PC-9 (cell line): ENCODE measurements around the gene MAP3K5. TPM values are rescaled to one million over a fixed set of nuclear protein-coding genes. Genes with fewer than 3 reads are reported as not detected.

ENCODE experiments used
- BruUV-seq: library from RNA; stranded (reverse); fragments of 400-500 nt; replicated peaks from 2 replicates; lab custom pipeline; 2021; lab: Mats Ljungman, UMichigan
- CTCF ChIA-PET: fragments of 300-600 bp; sonication (Branson Sonifier 250); formaldehyde crosslinking; loops from one replicate; lab custom pipeline; 2022; ENCODE audit warnings: antibody characterized with exemption; lab: Charles Lee
- POLR2A ChIA-PET: fragments of 300-600 bp; sonication (Branson Sonifier 250); formaldehyde crosslinking; loops from one replicate; lab custom pipeline; 2022; ENCODE audit warnings: antibody characterized with exemption; ENCODE audit not compliant: unreplicated experiment; lab: Charles Lee
- DNase-seq, 2 experiments: peaks; one replicate each; pipeline versions ENCODE4 v3.0.0 to v3.0.0-alpha.2; 2015 to 2022; ENCODE audit warnings: mixed read lengths in 1 of 2
- H2AFZ ChIP-seq: fragments of 200-600 bp; sonication (generic); 2 replicates; pipeline ENCODE4 v1.8.1; 2017; ENCODE audit warnings: antibody characterized with exemption
- H3F3A ChIP-seq: fragments of 200-600 bp; sonication (generic); 2 replicates; pipeline ENCODE4 v1.8.1; 2017; ENCODE audit warnings: antibody characterized with exemption, mild to moderate bottlenecking, low read depth; ENCODE audit not compliant: insufficient read depth
- H3K27ac ChIP-seq: fragments of 200-600 bp; sonication (generic); 2 replicates; pipeline ENCODE4 v1.6.1; 2016; ENCODE audit warnings: mixed run types
- H3K27me3 ChIP-seq: fragments of 200-600 bp; sonication (generic); 2 replicates; pipeline ENCODE4 v1.6.1; 2016; ENCODE audit warnings: low read depth, mixed run types; ENCODE audit not compliant: insufficient read depth
- H3K36me3 ChIP-seq: fragments of 200-600 bp; sonication (generic); 2 replicates; pipeline ENCODE4 v1.6.1; 2016; ENCODE audit warnings: low read depth, mixed run types
- H3K4me1 ChIP-seq: fragments of 200-600 bp; sonication (generic); replicated peaks from 2 replicates; pipeline ENCODE4 v1.6.1; 2016; ENCODE audit warnings: mixed run types; ENCODE audit not compliant: insufficient read depth
- H3K4me2 ChIP-seq: fragments of 200-600 bp; sonication (generic); 2 replicates; pipeline ENCODE4 v1.6.1; 2017; ENCODE audit warnings: mixed run types
- H3K4me3 ChIP-seq: fragments of 200-600 bp; sonication (generic); 2 replicates; pipeline ENCODE4 v1.6.1; 2016; ENCODE audit warnings: mixed run types
- H3K79me2 ChIP-seq: fragments of 200-600 bp; sonication (generic); 2 replicates; pipeline ENCODE4 v1.6.1; 2017; ENCODE audit warnings: low read depth, mixed run types
- H3K9me2 ChIP-seq: fragments of 200-600 bp; sonication (generic); 2 replicates; pipeline ENCODE4 v1.8.1; 2017; ENCODE audit warnings: mild to moderate bottlenecking; ENCODE audit not compliant: insufficient read depth
- H3K9me3 ChIP-seq: fragments of 200-600 bp; sonication (generic); 2 replicates; pipeline ENCODE4 v1.8.1; 2016; ENCODE audit warnings: low read depth; ENCODE audit not compliant: insufficient read depth
- H4K20me1 ChIP-seq: fragments of 200-600 bp; sonication (generic); 2 replicates; pipeline ENCODE4 v1.8.1; 2017; ENCODE audit not compliant: insufficient read depth
- EZH2 ChIP-seq: fragments of 200-600 bp; sonication (generic); IDR thresholded peaks from 2 replicates; pipeline ENCODE4 v1.8.0; 2017; ENCODE audit warnings: antibody characterized with exemption, low read depth
- intact Hi-C: fragments of 100-400 bp; cut with micrococcal nuclease; formaldehyde crosslinking; loops from one replicate; pipeline ENCODE4 v1.10.0; 2022; ENCODE audit not compliant: unreplicated experiment
- total RNA-seq: library from RNA; stranded (reverse); gene quantifications from 2 replicates; pipeline ENCODE4 v1.2.3, GENCODE V29; 2021
- TF ChIP-seq, protein P1 (sequence below): fragments of 200-600 bp; sonication (generic); conservative IDR thresholded peaks from 2 replicates; pipeline ENCODE4 v1.6.1; 2017; ENCODE audit warnings: mixed run types, antibody characterized with exemption, mild to moderate bottlenecking, moderate library complexity

The MAP3K5 gene
- total RNA-seq, 1 experiment from 2014 or later, result 10.9 TPM

GRCh38 chr6:136793363-136793762, 1.1 kb upstream of the MAP3K5 start:
- ChIA-PET POLR2A (interaction anchor here (0.6 kb wide), 1 partner anchor 165 kb away, joined by 14 read pairs; no protein-coding TSS in a partner anchor), CTCF (interaction anchor here (0.7 to 2.9 kb wide), 4 partner anchors 114 to 905 kb away, joined by 3 to 102 read pairs (median 7); no protein-coding TSS in a partner anchor)
- intact Hi-C loops, result loop anchor here (1.0 to 10.0 kb wide), 4 partner anchors 149 to 509 kb away; partner anchors contain the start of gene BCLAF1
- Histone ChIP-seq H3K4me3 (peak overlapping the region; percentile 97), H3K4me2 (peak overlapping the region; percentile 91), H3F3A (peaks cover 20% of the 10 kb centered on the region; the same call in 1 of the 2 replicates), H3K9me3 (no peaks in the 10 kb centered on the region), H3K4me1 (peaks cover 32% of the 10 kb centered on the region), H3K27ac (peak overlapping the region; percentile 87), H3K9me2 (no peaks in the 10 kb centered on the region), H4K20me1 (no peaks in the 10 kb centered on the region), H2AFZ (peak overlapping the region; percentile 99), H3K79me2 (peaks cover 34% of the 10 kb centered on the region), H3K27me3 (no peaks in the 10 kb centered on the region), H3K36me3 (0 out of 2 replicates have a peak, but pooled peaks cover 6% of the 10 kb centered on the region)
- DNase-seq, result no peak
- TSS peak; percentile 64 for BruUV-seq
- TF ChIP-seq, protein P1, sequence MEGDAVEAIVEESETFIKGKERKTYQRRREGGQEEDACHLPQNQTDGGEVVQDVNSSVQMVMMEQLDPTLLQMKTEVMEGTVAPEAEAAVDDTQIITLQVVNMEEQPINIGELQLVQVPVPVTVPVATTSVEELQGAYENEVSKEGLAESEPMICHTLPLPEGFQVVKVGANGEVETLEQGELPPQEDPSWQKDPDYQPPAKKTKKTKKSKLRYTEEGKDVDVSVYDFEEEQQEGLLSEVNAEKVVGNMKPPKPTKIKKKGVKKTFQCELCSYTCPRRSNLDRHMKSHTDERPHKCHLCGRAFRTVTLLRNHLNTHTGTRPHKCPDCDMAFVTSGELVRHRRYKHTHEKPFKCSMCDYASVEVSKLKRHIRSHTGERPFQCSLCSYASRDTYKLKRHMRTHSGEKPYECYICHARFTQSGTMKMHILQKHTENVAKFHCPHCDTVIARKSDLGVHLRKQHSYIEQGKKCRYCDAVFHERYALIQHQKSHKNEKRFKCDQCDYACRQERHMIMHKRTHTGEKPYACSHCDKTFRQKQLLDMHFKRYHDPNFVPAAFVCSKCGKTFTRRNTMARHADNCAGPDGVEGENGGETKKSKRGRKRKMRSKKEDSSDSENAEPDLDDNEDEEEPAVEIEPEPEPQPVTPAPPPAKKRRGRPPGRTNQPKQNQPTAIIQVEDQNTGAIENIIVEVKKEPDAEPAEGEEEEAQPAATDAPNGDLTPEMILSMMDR, result no peak
- TF ChIP-seq EZH2, result no peak

GRCh38 chr6:136792095-136792409, 225 bp downstream of the MAP3K5 start:
- Histone ChIP-seq H3K27me3 (no peaks in the 10 kb centered on the region), H3K79me2 (peaks cover 44% of the 10 kb centered on the region), H2AFZ (peak overlapping the region; percentile 82), H3K36me3 (0 out of 2 replicates have a peak, but pooled peaks cover 6% of the 10 kb centered on the region), H3K9me2 (no peaks in the 10 kb centered on the region), H3K27ac (peak overlapping the region; percentile 87), H3F3A (peaks cover 33% of the 10 kb centered on the region; the same call in 1 of the 2 replicates), H3K4me1 (peaks cover 45% of the 10 kb centered on the region), H3K9me3 (no peaks in the 10 kb centered on the region), H3K4me3 (peak overlapping the region; percentile 97), H3K4me2 (peak overlapping the region; percentile 91), H4K20me1 (no peaks in the 10 kb centered on the region)
- intact Hi-C loops, result loop anchor here (10.0 kb wide), 1 partner anchor 507 kb away; the partner anchor contains the start of gene BCLAF1
- TF ChIP-seq, protein P1, result no peak
- no peak for DNase-seq
- POLR2A ChIA-PET, result interaction anchor here (0.5 to 1.0 kb wide), 11 partner anchors 22 to 502 kb away, joined by 3 to 16 read pairs (median 4); partner anchors contain the start of genes BCLAF1 and MAP7
- BruUV-seq, result no TSS peak
- CTCF ChIA-PET, result interaction anchor here (0.6 to 2.9 kb wide), 18 partner anchors 10 to 1560 kb away, joined by 3 to 102 read pairs (median 4); no protein-coding TSS in a partner anchor

DNA sequence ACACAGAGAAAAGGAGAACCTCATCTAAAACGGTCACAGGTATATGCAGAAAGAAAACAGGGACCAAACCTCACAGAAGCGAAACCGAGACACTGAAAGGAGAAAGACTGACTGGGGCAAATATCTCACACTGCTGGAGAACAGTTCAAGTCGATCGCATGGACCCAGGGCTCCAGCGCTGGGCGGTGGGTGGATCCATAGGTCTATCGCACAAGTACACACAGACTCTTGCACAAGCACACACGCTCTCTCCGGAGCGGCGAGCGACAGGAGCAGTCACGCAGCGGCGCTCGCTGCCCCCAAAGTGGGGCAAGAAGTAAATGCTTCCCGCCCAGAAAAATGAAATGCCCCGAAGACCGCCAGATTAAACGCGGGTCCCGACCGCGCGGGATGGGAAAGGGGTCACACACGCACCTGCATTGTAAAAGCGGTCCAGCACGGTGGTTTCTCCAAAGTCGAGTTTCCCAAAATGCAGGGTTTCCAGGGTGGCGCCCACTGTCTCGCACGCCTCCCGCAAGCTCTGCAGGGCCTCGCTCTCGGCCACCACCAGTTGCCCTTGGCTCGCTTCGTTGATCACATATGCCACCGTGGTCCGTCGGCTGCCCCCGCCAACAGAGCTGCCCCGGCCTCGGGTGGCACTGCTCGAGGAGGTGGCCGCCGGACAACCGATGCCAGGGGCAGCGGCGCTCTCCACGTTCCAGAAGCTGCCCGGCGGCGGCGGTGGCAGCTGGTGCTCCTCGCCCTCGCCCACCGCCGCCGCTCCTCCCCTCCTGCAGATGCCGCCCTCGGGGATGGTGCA, 782 bp downstream of the MAP3K5 start:
- no peaks in the 10 kb centered on the region for H3K9me2 ChIP-seq
- ChIA-PET CTCF (interaction anchor here (0.7 to 2.9 kb wide), 15 partner anchors 10 to 210 kb away, joined by 3 to 102 read pairs (median 4); no protein-coding TSS in a partner anchor), POLR2A (interaction anchor here (0.6 to 1.0 kb wide), 9 partner anchors 50 to 502 kb away, joined by 3 to 16 read pairs (median 6); partner anchors contain the start of genes BCLAF1 and MAP7)
- no peaks in the 10 kb centered on the region for H4K20me1 ChIP-seq
- H3K36me3 ChIP-seq, result 0 out of 2 replicates have a peak, but pooled peaks cover 6% of the 10 kb centered on the region
- intact Hi-C loops, result loop anchor here (2.0 to 10.0 kb wide), 3 partner anchors 17 to 507 kb away; partner anchors contain the start of gene BCLAF1
- no peaks in the 10 kb centered on the region for H3K9me3 ChIP-seq
- no peaks in the 10 kb centered on the region for H3K27me3 ChIP-seq
- peak overlapping the region; percentile 91 for H3K4me2 ChIP-seq
- peak; percentile 49 to 72 for DNase-seq
- H3K79me2 ChIP-seq, result peaks cover 50% of the 10 kb centered on the region
- H3K27ac ChIP-seq, result peak overlapping the region; percentile 87
- peaks cover 50% of the 10 kb centered on the region for H3K4me1 ChIP-seq
- peak overlapping the region; percentile 82 for H2AFZ ChIP-seq
- no TSS peak for BruUV-seq
- H3F3A ChIP-seq, result peaks cover 34% of the 10 kb centered on the region; the same call in 1 of the 2 replicates
- peak overlapping the region; percentile 97 for H3K4me3 ChIP-seq
- no peak for TF ChIP-seq EZH2
- TF ChIP-seq, protein P1, result no peak
